Hepatocyte (in vitro differentiated cells): Measurements from ENCODE around the gene RNF17. TPM values are rescaled to one million over a fixed set of nuclear protein-coding genes. Genes with fewer than 3 reads are reported as not detected.

Experiments
- DNase-seq: peaks from one replicate; pipeline ENCODE4 v3.0.0-alpha.2; 2016; ENCODE audit warnings: low spot score
- H2AFZ ChIP-seq: fragments of 200-600 bp; sonication (generic); 2 replicates; pipeline ENCODE4 v1.6.0; 2016; ENCODE audit warnings: antibody characterized with exemption, mild to moderate bottlenecking
- H3K27ac ChIP-seq: fragments of 200-600 bp; sonication (generic); 2 replicates; pipeline ENCODE4 v1.5.1; 2016; ENCODE audit warnings: mild to moderate bottlenecking
- H3K27me3 ChIP-seq: fragments of 200-600 bp; sonication (generic); 2 replicates; pipeline ENCODE4 v1.6.1; 2016
- H3K36me3 ChIP-seq: fragments of 200-600 bp; sonication (generic); replicated peaks from 2 replicates; pipeline ENCODE4 v1.5.1; 2016; ENCODE audit warnings: low read depth; ENCODE audit not compliant: insufficient read depth
- H3K4me1 ChIP-seq: fragments of 200-600 bp; sonication (generic); 2 replicates; pipeline ENCODE4 v1.5.1; 2016; ENCODE audit warnings: mild to moderate bottlenecking, moderate library complexity; ENCODE audit not compliant: insufficient read depth
- H3K4me2 ChIP-seq: fragments of 200-600 bp; sonication (generic); 2 replicates; pipeline ENCODE4 v1.6.0; 2016
- H3K4me3 ChIP-seq: fragments of 200-600 bp; sonication (generic); 2 replicates; pipeline ENCODE4 v1.5.1; 2016; ENCODE audit warnings: mild to moderate bottlenecking
- H3K79me2 ChIP-seq: fragments of 200-600 bp; sonication (generic); 2 replicates; pipeline ENCODE4 v1.6.0; 2017; ENCODE audit warnings: mild to moderate bottlenecking
- H3K9me2 ChIP-seq: fragments of 200-600 bp; sonication (generic); replicated peaks from 2 replicates; pipeline ENCODE4 v1.6.0; 2017; ENCODE audit warnings: mild to moderate bottlenecking; ENCODE audit not compliant: insufficient read depth
- H3K9me3 ChIP-seq: fragments of 200-600 bp; sonication (generic); 2 replicates; pipeline ENCODE4 v1.5.1; 2016; ENCODE audit warnings: low read depth, mild to moderate bottlenecking
- H4K20me1 ChIP-seq: fragments of 200-600 bp; sonication (generic); 2 replicates; pipeline ENCODE4 v1.6.0; 2016; ENCODE audit warnings: mild to moderate bottlenecking; ENCODE audit not compliant: insufficient read depth, poor library complexity, severe bottlenecking
- EZH2 ChIP-seq: fragments of 200-600 bp; sonication (generic); IDR thresholded peaks from 2 replicates; pipeline ENCODE4 v1.6.1; 2016; ENCODE audit warnings: antibody characterized with exemption, mild to moderate bottlenecking, borderline replicate concordance
- EZH2phosphoT487 ChIP-seq: fragments of 200-600 bp; sonication (generic); IDR thresholded peaks from one replicate; pipeline ENCODE4 v1.6.1; 2018; ENCODE audit warnings: antibody characterized with exemption, mild to moderate bottlenecking, low read depth, moderate library complexity; ENCODE audit not compliant: unreplicated experiment, severe bottlenecking
- WGBS: methylation state at CpG from one replicate; pipeline ENCODE4 v1.1.6; 2016; ENCODE audit warnings: low lambda C conversion rate; ENCODE audit errors: missing lambda C conversion rate; 5-methylcytosine and 5-hydroxymethylcytosine counted together
- polyA plus RNA-seq: library from polyadenylated mRNA; unstranded; fragments of >200 nt; fragmentation: Nextera tagmentation; extraction: Ambion mirVana; gene quantifications from 2 replicates; pipeline ENCODE4 v1.2.1, GENCODE V29; 2016
- total RNA-seq: library from RNA; depleted of rRNA; stranded (reverse); fragments of >200 nt; gene quantifications from 2 replicates; pipeline ENCODE4 v1.2.3, GENCODE V29; 2014
- TF ChIP-seq, protein P1 (sequence below): fragments of 200-600 bp; sonication (generic); IDR thresholded peaks from 2 replicates; pipeline ENCODE4 v1.5.1; 2016; ENCODE audit warnings: antibody characterized with exemption, mild to moderate bottlenecking; ENCODE audit not compliant: poor library complexity

RNF17 gene
- total and polyA plus RNA-seq, 2 experiments from 2014 or later = not detected

GRCh38 chr13:24717217-24717616 is 46.8 kb upstream of the RNF17 start:
- Histone ChIP-seq H3K27me3 (no peaks in the 10 kb centered on the region), H3K4me1 (no peaks in the 10 kb centered on the region), H3K4me3 (no peak overlapping the region), H3K79me2 (no peaks in the 10 kb centered on the region), H3K27ac (no peak overlapping the region), H3K9me2 (no peaks in the 10 kb centered on the region), H3K36me3 (no peaks in the 10 kb centered on the region), H2AFZ (no peak overlapping the region), H3K9me3 (no peaks in the 10 kb centered on the region), H4K20me1 (no peaks in the 10 kb centered on the region), H3K4me2 (no peak overlapping the region)
- DNase-seq = no peak
- TF ChIP-seq, protein P1, sequence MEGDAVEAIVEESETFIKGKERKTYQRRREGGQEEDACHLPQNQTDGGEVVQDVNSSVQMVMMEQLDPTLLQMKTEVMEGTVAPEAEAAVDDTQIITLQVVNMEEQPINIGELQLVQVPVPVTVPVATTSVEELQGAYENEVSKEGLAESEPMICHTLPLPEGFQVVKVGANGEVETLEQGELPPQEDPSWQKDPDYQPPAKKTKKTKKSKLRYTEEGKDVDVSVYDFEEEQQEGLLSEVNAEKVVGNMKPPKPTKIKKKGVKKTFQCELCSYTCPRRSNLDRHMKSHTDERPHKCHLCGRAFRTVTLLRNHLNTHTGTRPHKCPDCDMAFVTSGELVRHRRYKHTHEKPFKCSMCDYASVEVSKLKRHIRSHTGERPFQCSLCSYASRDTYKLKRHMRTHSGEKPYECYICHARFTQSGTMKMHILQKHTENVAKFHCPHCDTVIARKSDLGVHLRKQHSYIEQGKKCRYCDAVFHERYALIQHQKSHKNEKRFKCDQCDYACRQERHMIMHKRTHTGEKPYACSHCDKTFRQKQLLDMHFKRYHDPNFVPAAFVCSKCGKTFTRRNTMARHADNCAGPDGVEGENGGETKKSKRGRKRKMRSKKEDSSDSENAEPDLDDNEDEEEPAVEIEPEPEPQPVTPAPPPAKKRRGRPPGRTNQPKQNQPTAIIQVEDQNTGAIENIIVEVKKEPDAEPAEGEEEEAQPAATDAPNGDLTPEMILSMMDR = no peak
- TF ChIP-seq EZH2 = no peak
- no peak for TF ChIP-seq EZH2phosphoT487
- WGBS = 85% methylated on average over 4 of the region's 4 CpGs

GRCh38 chr13:24718192-24718965 is 45.6 kb upstream of the RNF17 start:
- 93% methylated on average over 37 of the region's 40 CpGs for WGBS
- Histone ChIP-seq H3K4me1 (no peaks in the 10 kb centered on the region), H2AFZ (no peak overlapping the region), H3K4me2 (no peak overlapping the region), H3K27me3 (no peaks in the 10 kb centered on the region), H3K27ac (no peak overlapping the region), H3K4me3 (no peak overlapping the region), H3K9me2 (no peaks in the 10 kb centered on the region), H3K79me2 (no peaks in the 10 kb centered on the region), H3K36me3 (no peaks in the 10 kb centered on the region), H3K9me3 (no peaks in the 10 kb centered on the region), H4K20me1 (no peaks in the 10 kb centered on the region)
- DNase-seq = no peak
- TF ChIP-seq, protein P1 = no peak
- TF ChIP-seq EZH2phosphoT487 (no peak), EZH2 (no peak)

- Histone ChIP-seq H4K20me1 (no peaks in the 10 kb centered on the region), H3K79me2 (no peaks in the 10 kb centered on the region), H2AFZ (no peak overlapping the region), H3K27ac (no peak overlapping the region), H3K4me3 (no peak overlapping the region), H3K9me3 (no peaks in the 10 kb centered on the region), H3K27me3 (no peaks in the 10 kb centered on the region), H3K9me2 (no peaks in the 10 kb centered on the region), H3K36me3 (no peaks in the 10 kb centered on the region), H3K4me2 (no peak overlapping the region), H3K4me1 (no peaks in the 10 kb centered on the region)
- TF ChIP-seq, protein P1 = no peak
- TF ChIP-seq EZH2 = no peak
- no peak for TF ChIP-seq EZH2phosphoT487
- no peak for DNase-seq
- 84% methylated on average over 12 of the region's 12 CpGs for WGBS
Observed at GRCh38 chr13:24719139-24719538, 44.8 kb upstream of the RNF17 start.
